Stimulated activated CD8-positive, alpha-beta memory T cell treated with anti-CD3 and anti-CD28 coated beads, Interleukin-15, amount 100 ng/mL, for 48 hours (primary cell): ENCODE data around the gene MARK1.

ENCODE experiments used
- DNase-seq, 2 donors: peaks; one replicate each; pipeline ENCODE4 v3.0.0-alpha.2; 2020; ENCODE audit warnings: low read depth in 2 of 2

The MARK1 gene

DNA sequence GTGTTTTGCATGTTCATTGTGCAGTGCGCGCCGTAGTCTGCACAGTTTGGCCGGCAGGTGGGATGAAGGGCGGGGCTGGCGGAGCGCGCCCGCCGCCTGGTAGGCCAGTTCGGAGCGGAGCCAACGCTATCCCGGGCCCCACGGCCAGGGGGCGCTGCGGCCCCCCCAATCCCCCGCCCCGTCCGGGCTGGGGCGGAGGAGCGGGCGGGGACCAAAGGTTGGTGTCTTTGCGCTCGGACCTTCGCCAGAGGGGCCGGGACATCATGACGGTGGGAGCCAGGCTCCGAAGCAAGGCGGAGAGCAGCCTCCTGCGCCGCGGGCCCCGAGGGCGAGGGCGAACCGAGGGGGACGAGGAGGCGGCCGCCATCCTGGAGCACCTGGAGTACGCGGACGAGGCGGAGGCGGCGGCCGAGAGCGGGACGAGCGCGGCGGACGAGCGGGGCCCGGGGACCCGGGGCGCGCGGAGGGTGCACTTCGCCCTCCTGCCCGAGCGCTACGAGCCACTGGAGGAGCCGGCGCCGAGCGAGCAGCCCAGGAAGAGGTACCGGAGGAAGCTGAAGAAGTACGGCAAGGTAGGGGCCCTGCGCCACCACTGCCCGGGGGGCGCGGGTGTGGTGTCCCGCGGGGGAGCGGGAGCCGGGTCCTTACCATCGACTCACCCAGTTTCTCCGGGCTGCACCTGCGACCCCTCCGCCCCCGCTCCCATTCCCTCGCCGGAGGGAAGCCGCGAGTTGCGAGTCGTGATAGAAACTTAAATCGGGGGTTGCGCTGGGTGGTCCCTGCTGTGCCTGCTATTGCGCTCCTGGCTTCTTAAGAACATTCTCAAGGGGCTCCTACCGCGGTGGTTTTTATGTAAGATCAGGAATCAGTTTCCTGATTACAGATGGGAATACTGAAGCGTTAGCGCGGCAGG lies 162.5 kb downstream of the MARK1 start, which contains the start of gene C1orf115:
TSS of gene C1orf115 (plus strand) at position 224 of the 913 bp plus-strand sequence. CDS start at position 264, 40 bp downstream.
- DNase-seq = peak; percentile 63 to 70

DNA sequence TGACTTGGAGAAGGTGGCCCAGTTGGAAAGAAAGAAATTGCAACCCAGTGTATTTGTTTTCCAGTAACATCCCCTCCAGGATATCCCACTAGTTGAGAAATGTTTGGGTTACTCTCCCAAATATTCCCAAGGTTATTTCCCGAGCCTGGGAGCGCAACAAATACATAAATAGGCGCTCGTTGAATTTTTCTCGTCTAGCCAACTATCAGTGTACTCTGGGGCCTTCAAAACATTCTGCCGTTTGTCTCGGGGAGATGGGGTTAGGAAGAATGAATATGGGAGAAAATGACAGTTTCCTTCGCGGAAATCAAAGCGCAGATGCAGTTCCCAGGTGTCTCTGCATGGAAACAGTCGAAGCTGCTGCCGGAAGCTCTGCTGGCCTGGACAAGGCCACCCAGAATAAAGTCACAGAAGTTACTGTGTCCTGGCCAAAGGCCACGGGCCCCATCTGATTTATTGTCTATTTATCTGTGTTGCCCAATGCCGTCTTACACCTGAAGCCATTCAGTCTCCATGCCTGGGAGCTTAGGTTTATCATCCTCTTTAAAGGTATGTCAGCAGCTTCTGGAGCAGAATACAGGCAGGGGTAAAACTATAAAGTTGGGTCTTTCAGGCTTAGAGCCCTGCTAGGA lies 163.2 kb downstream of the MARK1 start:
- DNase-seq = no peak

DNA sequence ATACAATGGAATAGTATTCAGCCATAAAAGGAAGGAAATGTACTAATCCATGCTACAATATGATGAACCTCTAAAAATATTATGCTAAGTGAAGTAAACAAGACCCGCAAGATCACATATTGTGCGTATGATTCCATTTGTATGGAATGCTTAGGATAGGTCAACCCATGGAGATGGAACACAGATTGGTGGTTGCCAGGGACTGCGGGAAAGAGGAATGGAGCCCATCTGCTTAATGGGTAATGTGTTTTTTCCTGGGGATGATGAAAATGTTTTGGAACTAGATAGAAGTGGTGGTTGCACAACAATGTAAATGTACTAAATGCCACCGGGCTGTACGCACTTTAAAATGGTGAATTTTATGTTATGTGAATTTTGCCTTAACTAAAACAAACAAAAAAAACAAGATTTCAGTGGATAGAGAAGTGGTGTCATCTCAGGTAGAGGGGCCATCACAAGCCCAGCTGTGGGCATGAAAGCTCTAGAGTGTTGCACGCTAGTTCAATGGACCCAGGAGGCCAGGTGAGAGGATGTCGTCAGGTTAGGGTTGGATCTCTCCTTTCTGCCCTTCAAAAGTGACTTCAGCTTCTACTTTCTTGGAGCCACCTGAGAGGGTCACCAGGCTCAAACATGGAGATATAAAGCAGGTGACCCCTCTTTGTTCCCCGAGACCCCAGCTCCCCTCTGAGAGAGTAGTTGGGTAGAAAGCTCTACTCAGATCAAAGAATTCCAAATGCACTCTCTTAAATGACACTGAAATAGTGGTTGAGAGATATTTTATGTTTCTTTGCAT lies 164.7 kb downstream of the MARK1 start:
- DNase-seq = no peak

DNA sequence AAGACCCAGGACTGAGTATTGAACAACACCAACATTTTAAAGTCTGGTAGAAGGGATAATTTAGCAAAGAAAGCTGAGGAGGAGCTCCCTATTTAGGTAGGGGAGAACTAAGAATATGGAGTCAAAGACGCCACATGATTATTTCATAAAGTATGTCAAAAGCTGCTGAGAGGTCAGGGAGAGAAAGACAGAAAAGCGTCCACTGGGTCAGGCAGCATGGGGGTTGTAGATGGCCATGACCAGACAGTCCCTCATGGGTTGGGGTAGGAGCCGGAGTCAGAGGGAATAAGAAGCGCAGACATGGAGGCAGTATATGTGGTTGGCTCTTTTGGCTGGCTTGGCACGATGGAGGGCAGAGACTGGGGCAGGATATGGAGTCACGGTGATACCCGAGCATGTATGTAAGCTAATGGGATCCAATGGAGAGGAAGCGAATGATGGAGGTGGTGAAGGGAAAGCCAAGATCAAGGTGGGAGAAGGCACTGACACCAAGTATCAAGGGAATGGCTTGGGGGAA lies 167.0 kb downstream of the MARK1 start:
- DNase-seq = no peak

DNA sequence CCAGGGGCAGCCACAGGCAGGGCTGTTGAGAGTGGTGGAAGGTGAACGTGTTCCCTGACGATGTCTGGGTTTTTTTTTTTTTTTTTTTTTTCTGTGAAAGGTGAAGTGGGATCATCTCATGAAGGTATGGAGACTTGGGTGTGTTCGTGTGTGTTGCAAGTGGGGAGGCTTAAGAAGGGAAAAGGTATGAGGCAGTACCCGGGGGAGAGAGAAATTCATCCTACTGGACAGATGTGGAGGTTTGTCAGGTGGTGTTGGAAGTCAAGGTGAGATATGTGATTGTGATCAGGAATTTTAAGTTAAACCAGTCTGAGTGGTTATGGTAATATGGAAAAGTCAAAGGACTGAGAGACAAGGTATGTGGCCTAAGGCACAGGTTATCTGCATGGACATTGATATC lies 167.5 kb downstream of the MARK1 start:
- DNase-seq = no peak

DNA sequence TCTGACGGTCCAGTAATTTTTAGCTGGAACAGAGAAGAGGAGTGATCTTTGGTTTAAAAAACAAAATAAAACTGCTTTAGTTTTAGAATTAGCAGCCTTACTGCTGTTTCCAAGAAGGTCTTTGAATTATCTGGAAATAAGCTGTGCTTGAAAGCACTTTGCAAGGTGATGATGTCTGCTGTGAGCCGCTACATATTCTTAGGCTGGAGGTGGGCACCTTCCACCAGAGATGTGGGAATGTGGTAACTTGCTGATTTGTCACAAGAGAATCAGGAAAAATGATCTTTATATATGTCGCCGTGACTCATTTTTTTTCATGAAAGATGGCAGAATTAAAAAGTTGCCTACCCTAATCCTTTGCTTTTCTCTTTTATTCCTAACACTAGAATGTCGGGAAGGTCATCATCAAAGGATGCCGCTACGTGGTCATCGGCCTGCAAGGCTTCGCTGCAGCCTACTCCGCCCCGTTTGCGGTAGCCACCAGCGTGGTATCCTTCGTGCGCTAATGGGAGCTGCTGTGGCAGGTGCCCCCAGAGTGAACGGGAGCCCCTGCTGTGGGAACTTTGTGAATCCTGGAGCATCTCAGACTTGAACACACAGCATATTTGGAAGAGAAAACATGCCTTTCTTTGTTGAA lies 168.4 kb downstream of the MARK1 start:
- no peak for DNase-seq

DNA sequence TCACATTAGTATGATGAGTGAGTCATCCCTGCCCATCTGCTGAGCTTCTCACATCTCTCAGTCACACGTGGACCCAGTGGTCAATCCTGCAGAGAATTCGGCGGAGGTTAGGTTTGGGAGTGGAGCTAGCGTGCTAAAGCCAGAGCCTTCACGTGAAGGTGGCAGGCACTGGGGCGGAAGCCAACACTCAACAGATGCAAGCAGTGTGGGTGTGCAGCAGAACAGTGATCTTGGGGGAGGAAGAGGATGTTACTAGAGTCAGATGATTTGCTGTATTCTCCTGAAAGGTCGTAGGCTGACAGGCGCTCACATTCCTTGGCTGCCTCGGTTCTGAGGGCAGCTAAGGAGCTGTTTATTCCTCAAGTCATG lies 168.9 kb downstream of the MARK1 start:
- no peak for DNase-seq

DNA sequence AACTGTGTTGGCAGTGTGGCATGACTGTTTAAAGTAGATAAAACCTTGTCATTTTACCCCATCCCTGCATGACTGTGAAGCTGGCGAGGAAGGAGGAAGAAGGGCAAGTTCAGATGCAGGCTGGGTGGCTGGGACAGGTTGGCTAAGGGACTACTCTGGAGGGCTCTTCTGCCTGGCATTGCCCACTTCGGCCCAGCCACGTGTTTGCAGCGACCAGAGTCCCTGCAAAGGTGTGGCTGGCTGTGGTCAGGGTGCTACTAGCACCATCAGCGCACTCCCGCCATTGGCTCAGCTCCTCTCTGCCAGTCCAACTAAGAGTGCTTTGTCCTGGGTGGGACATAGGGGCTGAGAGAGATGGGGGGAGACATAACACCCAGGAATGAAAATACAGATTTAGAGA lies 169.4 kb downstream of the MARK1 start:
- DNase-seq = no peak

DNA sequence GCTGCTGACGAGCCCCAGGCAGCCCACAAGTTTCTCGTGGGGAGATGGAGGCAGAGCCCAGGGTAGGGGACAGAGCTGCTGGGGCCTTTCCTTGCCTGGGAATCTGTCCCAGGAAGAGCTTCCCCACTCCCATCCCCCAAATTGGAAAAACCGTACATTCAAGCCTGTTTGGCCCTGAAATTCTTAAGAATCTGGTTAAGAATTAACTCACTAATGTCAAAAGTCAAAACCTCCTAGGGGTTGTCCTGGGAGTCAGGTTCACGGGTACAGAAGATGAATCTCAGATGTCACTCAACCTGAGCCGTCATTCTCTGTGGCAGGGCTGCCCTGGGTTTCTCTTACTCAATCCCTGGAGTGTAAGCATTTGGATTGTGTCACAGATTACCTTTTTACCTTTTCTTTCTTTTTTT lies 170.7 kb downstream of the MARK1 start:
- DNase-seq = no peak

DNA sequence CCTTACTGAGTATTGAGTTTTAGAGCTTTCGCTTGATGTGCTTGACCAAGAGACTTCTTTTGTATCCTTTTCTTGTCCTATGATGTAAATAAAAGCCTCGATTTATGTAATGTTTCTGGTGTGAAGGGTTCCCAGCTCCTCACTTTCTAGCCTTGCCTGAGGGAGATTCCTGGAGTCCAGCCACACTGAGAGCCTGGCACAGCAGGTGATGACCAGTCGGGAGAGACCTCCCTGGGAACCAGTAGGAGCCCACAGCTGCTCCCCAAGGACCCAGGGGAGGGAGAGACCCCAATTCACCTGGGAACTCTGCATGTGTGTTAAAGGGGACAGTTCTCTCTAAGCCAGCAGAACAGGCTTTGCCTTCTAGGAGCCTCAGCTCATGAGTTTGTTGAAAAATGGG lies 171.1 kb downstream of the MARK1 start:
- no peak for DNase-seq

DNA sequence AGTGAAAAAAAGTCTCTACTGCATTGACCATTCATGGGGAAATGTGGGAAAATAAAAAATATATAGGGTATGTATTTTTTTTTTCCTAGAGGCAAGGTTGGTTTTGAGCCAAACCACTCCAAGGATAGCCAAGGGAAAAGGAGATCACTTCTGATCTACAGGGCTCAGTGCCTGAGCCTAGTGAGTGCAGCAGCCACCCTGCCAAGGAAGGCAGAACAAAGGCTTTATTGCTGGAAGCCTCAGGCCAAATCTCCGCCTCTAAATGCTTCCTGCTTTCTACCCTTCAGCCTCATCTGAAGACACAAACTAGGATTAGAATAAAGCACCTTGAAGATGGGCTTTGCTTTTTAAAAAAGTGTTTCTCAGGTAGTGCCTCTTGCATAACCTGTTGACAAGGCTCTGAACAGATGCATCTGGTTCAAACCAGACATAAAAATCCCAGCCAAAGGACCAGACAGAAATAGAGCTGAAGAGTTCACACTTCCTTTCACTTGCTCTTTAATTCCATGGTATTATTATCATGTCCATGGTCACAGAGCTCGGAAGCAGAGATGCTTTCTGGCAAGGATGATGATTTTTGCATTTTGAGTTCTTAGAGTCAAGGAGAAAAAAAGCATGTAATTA lies 172.7 kb downstream of the MARK1 start:
- no peak for DNase-seq

DNA sequence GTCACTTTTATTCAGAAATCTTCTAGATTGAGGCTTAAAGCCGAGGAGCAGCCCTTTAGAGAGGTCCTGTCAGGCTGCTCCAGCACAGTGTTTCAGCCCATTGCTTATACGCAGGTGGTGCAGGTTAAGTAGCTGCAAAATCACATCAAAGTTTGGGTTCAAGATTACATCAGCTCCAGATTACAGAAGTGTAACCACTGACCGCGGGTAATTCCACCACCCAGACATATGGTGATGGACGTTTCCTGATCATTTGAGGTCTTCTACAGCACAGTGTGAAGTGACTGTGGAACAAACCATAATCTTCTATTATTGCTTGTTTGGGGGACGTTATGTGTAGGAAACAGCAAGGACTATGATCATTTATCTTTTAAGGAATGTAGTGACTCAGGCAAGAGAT lies 174.0 kb downstream of the MARK1 start:
- no peak for DNase-seq

DNA sequence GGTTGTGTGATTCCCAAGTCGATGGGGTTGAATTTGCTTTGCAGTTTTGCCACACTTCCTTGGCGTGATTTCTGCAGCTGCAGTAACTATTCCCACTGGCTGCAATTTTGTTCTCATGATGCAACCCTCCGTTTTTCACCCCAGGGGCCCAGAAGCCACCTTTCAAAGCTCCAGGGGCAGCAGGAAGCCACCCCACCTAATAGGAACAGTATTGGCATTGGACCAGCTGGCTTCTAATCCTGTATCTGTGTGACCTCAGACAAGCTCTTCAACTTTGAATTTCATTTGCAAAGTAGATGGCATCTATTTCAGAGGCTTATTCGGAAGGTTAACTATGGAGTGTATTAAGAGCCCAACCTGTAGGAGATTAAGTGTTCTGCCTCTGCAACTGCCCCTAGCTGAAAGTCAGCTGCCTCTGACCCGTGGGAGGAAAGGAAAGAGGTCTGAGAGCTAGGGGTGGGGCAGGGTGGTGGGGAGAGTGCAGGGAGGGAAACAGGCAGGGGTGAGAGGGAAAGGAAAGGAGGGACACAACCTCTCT lies 174.9 kb downstream of the MARK1 start:
- DNase-seq = no peak

DNA sequence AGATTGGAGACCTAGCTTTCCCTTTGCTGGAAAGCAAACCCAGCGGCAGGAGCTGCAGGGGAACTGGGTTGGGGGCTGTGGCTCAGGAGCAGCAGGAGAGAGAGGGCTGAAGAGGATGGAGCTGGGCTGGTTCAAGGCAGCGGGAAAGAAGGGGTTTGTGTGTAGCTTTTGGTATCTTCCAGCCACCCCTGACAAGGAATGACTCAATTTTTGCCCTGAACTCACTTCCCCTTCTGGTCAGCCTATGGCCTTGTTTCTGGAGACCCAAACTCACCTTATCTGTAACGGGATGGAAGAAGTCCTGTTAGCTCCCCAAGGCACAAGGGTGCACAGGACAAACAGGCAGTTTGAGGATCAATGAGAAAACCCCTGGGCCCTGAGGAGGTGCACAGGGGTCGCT lies 175.4 kb downstream of the MARK1 start:
- no peak for DNase-seq

DNA sequence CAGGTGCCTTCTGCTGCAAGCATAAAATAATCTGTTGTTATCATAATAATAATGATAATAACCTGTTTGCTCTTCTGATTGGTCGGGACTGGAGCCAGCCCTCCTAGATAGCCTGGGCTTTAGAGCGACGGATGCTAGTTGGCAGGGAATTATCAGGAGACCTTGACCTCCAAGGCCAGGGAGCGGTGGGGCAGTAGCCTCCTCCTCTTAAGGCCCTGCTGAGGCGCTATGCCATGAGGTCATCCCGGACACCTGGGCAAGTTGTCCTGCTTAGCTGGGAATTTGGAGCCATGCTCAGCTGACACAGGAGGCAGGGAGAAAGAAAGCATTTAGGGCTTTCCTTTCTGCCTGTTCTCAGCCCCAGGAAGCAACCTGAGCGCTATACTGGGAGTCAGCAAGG lies 177.8 kb downstream of the MARK1 start:
- no peak for DNase-seq

DNA sequence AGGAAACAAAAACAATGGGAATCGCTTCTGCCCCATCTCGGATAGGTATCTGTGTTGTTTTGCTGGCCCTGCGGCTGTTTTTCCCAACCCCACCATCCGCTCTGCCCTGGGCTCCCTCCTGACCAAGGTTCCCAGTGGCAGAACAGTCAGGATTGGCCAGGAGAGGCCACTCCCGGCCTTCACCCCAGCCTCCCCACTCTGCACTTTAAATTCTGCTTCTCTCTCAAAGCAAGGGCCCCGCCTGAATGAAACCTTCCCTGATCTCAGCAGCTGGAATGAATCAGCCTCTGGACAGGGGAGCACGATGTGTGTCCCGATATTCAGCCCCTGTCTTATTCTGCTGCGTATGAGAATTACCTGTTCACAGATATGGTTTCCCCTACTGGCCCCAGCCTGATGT lies 178.5 kb downstream of the MARK1 start:
- no peak for DNase-seq

DNA sequence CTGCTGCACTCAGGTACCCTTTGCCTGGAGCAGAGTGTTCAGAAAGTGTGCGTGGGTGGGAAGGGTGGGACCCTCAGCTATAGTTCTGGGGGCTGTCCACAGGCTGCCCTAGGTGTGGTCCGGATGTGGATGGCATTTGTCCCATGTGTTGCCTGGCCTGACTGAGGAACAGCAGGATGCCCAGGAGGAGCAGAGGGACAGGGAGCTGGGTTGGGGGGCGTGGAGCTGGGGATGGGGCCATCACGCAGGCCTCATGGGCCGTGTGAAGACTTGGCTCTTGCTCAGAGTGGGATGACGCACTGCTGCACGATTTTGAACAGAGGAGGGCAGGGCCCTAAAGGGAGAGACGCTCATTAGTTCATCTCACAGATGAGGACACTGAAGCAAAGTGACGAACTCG lies 179.2 kb downstream of the MARK1 start:
- no peak for DNase-seq

DNA sequence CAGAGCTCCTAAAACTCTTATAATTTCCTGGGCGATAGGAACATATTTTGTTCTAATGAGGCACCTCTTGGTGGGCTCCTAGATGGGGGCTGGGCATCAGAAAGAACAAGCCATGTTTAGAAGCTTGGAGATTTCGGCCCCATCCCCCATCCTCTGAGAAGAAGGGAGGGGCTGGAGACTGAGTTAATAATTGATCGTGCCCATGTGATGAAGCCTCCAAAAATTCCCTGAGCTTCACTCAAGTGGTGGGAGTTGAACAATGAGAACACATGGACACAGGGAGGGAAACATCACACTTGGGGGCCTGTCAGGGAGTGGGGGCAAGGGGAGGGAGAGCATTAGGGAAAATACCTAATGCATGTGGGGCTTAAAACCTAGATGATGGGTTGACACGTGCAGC lies 180.3 kb downstream of the MARK1 start:
- DNase-seq = no peak

DNA sequence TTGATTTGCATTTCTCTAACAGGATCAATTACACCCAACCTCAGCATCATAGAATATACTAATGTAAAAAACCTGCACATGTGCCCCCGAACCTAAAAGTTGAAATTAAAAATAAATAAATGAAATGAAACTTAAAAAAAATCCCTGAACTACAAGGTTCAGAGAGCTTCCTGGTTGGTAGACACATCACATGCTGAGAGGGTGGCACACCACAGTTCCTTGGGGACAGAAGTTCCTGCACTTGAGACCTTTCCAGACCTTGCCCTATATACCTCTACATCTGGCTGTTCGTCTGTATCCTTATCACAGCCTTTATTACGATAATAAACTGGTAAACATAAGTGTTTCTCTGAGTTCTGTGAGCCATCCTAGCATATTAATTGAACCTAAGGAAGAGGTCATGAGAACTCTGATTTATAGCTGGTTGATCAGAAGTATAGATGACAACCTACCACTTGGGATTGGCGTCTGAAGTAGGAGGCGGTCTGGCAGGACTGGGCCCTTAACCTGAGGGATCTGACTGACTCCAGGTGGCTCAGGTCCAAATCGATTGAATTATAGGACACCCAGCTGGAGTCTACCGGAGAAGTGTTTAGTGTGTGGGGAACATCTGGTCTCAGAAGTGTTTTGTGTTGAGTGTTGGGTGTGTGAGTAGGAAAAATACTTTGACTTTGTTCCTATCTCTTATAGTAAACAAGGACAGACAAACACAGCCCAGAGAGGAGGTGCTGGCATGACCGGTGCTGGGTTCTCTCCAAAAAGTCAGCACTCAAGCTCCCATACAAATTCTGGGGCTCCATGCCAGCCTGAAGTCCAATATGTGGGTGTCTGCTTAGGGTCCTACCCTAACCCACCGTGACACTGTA lies 181.2 kb downstream of the MARK1 start:
- no peak for DNase-seq

DNA sequence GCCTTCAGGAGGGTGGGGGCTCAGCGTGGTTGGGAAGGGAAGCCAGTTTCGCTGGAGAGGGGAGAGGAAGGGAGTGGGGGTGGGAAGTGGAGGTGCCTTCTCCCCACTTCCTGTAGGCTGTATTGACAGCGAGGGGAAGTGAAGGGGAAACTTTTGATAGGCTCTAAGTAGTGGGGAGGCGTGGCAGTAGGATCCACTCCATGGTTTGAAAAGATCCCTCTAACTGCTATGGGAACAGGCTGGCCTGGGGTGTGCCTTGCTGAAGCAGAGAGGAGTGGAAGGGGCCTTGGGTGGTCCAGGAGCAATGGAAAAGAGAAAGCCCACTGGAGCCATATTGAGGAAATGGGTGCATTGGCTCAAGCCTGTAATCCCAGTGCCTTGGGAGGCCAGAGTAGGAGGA lies 182.4 kb downstream of the MARK1 start:
- no peak for DNase-seq
